Activated CD8-positive, alpha-beta memory T cell treated with anti-CD3 and anti-CD28 coated beads, Interleukin-2, amount 50 U/mL, for 1 hour (primary cell): Measurements from ENCODE around the gene APOLD1.
"Not testable (repeated sequence)": the region's sequence is repeated elsewhere in the genome, so short reads cannot be mapped to it uniquely, and the experiment has no call there.

Experiments used
- DNase-seq: peaks from one replicate; pipeline ENCODE4 v3.0.0-alpha.2; 2020; ENCODE audit errors: extremely low read depth

Gene APOLD1, protein sequence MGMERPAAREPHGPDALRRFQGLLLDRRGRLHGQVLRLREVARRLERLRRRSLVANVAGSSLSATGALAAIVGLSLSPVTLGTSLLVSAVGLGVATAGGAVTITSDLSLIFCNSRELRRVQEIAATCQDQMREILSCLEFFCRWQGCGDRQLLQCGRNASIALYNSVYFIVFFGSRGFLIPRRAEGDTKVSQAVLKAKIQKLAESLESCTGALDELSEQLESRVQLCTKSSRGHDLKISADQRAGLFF

DNA sequence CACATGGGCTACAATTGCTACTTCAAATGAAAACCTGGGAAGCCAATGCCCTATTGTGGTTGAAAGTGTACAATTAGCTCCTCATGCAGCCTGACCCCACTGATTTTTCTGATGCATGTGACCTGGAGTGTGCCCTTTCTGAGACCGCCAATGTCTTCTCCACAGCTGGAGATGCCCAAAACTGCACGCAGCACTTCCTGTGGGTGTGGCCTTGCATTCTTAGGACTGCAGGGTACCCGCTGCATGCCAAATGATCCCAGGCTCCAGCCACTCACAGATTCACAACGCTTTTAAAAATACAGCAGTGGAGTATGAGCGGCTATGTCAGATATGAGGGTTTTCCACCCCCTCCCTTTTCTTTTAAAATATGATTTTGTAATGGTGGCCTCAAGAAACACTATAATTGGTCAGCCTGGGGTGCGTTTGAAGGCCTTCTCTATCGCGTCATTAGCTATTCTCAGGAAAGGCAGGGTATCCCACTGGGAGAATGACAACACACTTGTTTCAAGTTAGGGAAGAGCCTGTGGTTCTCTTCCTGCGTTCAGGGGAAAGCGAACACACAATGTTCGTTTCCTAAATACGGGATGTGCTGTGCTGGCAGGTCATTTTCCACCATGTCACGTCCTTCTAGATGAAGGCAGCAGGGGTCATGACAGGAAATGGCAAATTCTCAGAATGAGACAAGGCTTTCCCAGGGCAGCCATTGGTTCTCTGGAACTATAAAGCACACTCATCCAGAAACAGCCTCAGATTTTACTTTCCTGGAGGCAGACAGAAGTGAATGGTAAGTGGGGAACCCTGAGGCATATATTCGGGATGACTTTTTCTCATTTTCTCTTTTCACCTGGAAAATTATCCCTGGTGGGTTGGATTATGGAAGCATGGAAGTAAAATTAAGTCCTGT, at the start of gene APOLD1:
TSS of gene APOLD1 (plus strand) at position 749 of the 904 bp plus-strand sequence. CDS start at position 782, 33 bp downstream.
- no peak for DNase-seq

DNA sequence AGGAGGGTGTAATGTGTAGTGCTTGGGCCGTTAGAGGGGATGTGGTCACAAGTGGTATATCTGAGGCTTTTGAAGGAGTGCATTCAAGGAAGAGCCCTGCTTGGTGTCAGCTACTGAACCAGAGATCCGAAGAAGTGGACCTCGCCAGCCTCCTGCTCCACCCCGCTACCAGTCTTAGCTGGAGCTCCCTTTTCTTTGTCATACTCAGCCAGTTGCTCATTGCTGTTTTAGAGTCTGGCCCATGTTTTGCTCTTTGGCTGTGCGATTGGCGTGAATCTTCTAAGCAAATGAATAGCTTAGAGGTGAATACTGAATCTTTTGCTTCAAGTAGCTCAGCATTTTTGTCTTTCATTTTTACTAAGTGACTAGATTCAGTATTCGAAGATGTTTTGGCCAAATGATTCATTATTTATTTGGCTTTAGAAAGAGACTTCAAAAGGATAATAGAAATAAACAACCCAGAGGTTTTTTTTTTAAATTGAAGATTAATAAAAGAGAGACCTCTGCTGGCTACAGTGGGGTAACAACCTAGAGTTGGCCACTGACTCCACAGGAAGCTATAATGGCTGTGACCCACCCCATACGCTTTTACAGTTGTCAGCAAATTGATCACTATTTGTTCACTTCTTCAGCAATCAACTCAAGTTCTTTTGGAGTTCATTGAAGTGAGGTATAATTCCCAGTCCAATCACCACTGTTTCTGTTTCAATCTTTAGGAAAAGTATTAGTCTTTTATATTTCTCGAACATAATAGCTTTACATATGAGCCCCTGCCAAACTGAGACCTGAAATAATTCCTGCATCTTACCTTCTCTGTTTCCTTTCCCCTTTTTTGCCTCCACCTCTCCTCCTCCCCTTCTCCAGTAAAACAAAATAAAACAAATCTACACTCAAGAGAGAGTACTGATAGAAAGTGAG, 48.4 kb upstream of the APOLD1 start:
- no peak for DNase-seq

DNA sequence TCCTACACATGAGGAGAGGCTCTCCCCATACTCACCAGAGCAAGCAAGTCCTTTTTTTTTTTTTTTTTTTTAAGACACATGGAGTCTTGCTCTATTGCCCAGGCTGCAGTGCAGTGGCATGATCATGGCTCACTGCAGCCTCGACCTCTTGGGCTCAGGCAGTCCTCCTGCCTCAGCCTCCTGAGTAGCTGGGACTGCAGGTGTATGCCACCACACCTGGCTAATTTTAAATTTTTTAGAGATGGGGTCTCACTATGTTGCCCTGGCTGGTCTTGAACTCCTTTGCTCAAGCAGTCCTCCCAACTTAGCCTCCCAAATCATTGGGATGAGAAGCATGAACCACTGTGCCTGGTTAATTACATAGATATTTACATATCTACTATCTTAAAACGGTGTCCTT, 47.3 kb upstream of the APOLD1 start:
- not testable (repeated sequence) for DNase-seq

DNA sequence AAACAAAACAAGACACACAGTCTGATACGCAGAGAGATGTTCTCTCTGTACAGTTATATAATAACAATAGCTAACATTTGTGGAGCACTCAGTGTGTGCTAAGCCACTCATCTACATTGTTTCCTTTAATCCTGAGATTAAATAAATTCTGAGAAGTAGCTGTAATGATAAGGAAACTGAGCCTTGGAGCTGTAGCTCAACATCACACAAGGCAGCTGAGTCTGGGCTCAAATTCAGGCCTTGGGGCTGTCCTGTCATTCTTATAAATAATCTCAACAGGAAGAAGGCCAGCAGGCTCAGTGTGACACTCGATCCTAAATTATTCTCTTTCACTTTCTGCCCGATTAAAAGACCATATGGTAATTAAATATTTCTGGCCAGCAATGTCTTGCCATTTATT, 43.8 kb upstream of the APOLD1 start:
- DNase-seq = no peak

DNA sequence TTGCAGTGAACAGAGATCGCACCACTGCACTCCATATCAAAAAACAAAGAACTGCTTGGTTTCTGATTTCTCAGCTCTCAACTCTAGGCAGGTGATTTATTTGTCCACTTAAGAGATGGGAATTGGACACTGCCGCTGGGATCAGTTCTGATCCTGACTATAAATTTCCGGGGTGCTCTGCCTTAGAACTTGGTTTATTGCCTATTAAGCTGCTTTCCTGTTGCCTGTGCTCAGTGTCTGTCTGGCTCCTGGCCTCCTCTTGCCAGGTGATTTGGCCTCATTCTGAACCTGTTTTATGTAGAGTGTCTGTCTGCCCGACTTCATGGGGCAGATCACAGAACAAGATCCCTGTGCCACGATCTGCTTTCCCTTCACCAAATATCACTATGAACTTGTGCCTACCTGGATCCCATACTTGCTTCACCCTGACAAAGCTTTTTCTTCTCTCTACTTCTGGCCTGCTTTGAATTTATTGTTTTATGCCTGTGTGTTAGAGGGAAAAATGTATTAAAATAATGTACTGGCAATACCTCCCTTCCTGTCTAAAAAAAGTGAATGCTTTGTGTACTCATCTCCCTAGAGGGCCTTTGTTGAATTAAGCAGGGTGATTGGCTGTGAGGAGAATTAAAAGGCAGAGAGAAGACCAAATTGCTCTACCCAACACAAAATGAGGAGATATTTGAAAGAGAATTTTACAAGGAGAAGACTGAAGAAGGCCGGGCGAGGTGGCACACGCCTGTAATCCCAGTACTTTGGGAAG, 40.7 kb upstream of the APOLD1 start:
- no peak for DNase-seq

DNA sequence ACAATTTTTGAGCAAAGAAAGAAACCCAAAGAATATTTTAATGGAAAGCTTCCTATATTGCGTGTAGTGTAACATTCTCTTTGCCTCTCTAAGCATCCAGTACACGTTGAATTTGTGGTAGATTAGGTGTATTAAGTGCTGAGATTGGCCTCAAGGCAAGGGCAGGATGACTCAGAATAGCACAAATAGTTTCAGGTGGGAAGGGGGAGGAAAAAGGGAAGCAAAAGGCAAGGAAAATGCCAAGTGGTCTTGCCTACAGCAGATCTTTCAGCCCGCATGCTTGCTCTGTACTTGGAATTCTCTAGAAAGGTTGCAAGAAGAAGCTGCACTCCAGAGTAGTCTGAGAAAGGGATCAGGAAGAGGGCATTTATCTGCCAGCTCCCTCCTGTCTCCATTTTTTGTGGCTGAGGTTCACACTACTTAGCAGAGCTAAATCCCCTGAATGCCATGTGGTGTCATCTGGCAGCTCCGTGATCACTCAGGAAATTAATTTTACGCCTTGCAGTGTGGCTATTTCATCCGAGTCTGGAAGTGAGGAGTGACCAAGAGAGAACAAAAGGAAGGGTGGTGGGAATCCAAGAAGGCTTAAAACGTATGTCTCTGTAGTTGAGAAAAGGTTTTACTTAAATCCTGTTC, 39.8 kb upstream of the APOLD1 start:
- no peak for DNase-seq

DNA sequence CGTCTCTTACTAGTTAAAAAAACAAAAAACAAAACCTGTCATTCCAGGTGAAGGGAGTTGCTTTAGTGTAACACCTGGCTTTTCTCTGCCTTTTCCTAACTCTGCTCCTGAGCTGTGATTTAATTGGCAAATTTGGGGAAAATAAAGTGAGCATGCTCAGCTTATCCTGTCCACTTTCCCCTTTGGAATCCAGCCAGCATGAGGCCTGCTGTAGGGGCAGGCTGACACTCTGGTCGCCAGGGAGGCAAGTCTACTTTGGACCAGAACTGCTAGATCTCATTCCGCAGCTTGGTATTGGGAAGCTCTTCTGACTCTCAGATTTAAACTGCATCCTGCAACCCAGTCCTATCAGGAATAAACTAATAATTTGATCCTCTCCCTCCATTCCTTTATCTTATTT, 38.2 kb upstream of the APOLD1 start:
- DNase-seq = no peak

DNA sequence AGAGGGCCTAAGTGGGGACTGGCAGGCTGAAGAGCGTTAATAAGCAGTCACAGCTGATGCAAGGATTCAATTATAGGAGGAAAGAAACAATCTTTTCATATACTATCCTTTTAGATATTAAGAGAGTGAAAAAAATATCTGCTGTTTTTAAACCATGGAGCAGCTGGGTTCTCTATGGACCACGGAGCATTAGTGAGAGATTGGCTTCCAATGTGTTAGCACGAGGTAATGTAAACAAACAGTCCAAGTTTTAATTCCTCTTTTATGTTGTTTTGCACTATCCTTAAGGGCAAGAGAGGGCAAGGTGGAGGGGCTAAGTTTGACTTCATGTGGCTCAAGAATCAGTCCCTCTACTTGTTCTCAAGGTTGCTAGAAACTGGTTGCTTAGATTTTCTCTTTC, 37.4 kb upstream of the APOLD1 start:
- DNase-seq = no peak

DNA sequence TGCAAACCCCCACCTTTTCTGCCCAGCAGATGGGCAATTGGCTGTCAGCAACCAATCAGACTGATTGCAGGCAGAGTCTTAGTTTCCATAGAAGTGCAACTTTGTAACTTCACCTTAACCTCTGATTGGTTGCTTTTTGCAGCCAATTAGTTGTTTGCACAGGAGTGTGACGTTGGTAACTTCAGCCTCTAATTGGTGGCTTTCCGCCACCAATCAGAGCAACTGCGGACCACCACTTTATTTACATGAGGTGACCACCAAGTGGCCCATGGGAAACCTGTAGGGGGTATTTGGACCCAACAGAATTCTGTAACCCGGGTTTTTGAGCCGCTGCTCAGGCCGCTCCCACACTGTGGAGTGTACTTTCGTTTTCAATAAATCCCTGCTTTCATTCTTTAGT, 36.0 kb upstream of the APOLD1 start:
- no peak for DNase-seq

DNA sequence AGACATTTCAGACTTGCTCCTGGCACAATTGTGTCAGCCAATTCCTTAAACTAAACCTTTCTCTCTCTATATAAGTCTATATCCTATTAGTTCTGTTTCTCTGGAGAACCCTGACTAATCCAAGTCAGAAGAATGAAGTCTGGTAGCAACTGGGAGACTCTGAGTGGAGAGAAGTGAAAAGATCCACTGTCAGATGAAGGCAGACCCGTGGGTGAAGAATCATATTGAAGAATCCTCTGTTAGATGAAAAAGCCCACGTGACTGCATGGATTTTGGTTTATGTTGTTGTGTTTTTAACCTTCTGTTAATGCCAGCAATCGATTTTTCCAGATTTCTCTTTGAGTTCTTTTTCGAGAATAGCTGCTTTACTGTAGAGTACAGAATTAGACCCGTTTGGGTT, 29.5 kb upstream of the APOLD1 start:
- DNase-seq = no peak

DNA sequence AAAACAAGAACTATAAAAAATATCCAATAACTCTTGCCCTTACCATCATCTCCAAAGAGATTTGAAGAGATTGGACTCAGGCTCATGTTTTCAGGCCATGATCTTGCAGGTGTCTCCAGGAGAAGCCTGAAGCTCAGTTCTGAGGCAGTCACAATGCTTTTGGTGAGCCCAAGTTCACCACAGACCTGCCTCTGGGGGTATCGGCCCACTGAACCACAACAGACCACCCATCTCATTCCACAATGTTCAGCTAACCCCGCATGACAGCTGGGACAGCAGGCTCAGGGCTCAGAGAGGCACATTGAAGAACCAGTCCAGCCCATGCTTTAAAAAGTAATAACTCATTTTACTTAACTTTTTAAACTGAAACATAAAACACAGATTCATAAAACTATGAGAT, 28.3 kb upstream of the APOLD1 start:
- DNase-seq = no peak

DNA sequence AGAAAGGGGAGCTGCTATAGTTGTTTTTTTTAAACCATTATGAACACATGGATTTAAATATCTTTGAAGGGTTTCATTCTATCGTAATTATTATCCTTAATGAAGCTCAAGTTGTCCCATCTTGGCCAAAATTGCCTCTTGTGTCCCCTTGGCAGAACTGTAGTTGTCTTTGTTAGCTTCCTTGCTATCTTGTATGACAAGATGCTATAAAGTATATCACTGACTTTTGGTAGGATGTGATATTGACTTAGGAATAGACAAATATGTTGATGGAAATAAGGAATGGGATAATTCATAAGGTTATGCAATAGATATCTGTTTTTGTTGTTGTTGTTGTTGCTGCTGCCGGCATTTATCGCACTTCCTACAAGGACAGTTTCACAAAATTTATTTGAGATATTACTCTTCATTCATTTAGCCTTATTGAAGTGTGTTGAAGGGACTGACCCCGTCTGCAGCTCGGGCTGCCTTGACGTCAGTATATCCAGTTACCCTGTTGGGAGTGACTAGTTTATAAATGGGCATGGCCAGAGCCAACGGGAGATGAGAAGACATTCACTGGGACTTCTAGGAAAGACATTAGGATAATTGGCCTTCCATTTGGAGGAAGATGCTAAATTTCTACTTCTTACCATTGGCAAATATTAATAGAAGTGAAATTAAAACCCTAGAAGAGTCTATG, 26.1 kb upstream of the APOLD1 start:
- DNase-seq = no peak

DNA sequence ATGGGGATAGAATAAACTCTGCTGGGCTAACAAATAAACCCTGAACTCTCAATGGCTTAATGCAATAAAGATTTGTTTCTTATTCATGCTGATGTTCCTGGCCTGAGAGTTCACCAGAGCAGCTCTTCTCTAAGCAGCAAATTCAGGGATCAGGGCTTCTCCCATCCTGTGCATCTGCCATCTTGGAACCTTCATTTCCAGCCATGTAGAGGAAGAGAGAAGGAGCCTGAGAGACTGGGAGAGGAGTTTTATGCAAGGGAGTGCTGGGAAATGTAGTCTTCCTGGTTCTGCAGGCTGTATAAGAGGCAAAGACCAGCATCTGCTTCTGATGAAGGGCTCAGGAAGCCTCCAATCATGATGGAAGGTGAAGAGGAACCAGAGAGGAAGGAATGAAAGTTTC, 20.6 kb upstream of the APOLD1 start:
- DNase-seq = no peak

DNA sequence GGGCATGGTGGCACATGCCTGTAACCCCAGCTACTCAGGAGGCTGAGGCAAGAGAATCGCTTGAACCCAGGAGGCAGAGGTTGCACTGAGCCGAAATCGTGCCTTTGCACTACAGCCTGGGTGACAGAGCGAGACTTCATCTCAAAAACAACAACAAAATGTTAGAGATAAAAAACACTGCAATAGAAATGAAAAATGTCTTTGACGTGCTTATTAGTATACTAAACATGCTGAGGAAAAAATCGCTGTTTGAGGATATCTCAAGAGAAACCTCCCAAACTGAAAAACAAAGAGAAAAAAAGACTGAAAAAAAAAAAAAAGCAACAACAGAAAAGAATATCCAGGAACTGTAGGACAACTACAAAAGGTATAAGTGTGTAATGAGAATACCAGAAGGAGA, 15.2 kb upstream of the APOLD1 start:
- DNase-seq = no peak

DNA sequence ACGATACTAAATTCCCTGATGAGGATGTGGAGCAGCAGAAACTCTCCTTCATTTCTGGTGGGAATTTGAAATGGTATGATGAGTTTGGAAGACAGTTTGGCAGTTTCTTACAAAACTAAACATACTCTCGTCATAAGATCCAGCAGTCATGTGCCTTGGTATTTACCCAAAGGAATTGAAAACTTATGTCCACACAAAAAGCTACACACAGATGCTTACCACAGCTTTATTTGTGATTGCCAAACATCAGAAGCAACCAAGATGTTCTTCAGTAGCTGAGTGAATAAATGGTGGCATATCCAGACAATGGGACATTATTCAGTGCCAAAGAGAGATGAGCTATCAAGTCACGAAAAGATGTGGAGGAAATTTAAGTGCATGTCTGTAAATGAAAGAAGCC, 10.7 kb upstream of the APOLD1 start:
- no peak for DNase-seq

DNA sequence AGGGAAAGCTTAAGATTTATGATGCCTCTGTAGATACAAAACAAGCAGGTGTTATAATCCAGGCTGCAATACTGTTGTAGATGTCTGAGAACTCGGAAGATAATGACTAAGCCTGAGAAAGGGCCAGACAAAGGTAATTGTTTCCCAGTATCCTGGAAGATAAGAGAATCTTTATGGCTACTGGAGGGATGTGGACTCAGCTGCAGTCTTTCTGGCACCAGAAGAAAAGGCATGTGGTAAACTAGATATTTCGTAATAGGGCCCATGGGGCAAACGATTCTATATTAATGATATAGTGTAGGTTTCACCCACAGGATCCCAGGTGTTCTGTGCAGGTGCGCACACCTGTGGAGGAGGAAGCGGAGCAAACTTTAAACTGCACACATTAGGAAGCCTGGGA, 9.2 kb upstream of the APOLD1 start:
- no peak for DNase-seq

DNA sequence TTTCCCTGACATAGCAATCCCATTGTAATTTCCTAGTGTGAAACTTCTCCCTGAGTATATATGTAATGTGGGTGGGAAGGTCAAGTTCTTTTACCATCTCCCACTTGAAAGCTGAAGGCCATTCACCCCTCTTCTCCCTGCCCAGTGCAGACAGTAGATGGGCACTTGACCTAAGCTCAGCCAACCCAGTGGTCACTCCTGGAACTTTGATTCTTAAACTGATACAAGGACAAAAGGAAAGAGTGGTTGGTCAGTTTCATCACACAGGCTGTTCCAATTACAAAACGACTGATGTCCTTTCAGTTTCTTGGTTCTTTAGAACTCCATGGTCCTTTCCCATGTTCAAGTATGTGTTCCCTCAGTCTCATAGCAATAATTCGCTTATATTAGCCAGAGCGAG, 8.4 kb upstream of the APOLD1 start:
- no peak for DNase-seq

DNA sequence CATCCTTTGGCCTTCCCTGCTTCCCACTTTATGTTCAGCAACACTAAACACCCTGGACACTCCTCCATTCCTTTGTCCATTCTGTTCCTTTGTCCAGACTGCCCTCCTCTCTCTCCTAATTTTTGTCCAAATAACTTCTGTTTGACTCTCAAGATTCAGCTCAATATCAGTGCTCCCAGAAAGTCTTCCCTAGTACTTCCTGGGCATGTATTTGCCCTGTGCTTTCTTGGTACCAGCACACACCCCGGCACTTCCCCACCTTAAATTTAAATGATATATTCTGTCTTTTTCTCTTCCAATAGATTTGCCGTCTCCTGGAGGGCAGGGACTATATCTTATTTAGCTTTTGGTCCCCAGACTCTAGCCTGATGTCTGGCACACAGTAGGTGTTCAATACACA, 6.5 kb upstream of the APOLD1 start:
- no peak for DNase-seq

DNA sequence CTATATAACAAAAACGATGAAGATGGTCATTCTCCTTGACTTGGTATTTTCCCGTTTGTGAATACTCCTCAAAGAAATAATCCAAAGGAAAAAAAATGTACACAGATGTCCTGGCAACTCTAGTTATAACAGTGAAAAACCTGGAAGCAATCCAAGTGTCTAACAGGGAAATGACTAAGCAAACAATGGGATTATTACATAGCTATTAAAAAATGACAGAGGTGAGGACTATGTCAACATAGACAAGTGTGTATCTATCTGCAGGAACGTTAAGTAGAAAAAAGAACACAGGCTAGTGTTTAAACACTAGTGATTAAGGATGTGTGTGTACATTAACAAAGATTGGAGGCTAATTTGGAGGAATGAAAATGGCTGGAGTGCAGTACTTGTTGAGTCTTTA, 5.9 kb upstream of the APOLD1 start:
- DNase-seq = no peak

DNA sequence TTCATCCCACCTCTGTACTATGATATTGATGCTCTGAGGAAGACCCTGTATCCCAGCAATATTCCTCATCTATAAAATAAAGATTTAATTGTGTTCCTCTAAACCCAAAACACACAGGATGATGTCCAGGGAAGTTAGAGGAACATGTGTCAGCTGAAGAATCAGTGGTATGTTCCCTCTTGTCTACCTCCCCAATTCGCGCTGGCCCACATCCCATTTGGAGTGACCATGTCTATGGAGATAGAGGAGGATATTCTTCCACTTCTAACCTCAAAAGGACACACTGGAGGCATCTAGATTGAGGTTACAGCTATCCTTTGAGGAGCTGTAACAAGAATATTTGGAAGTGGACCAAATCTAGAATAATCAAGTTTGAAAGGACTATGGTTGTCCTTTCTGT, 1.3 kb upstream of the APOLD1 start:
- DNase-seq = no peak

DNA sequence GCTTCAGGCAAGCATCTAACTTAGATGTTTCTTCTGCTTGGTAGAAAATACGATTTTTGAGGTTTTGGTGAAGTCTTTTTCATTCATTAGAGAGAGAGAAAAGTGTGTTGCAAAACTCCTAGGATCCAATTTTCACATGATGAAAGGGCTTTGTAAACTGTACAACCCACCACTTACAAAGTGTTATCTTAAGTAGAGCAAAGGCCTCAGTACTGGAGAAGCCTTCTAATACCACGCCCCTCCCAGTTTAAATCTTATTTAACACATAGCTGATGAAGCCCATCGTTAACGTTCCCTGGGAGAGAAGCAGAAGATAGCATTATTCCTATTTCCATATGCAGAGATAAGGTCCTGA, 869 bp downstream of the APOLD1 start:
- no peak for DNase-seq
